HUES6 (cell line): ENCODE results near the gene MINDY3.
"Not testable (repeated sequence)": the region's sequence is repeated elsewhere in the genome, so short reads cannot be mapped to it uniquely, and the experiment has no call there.

Source experiments
- H3K27ac ChIP-seq: 2 replicates; pipeline ENCODE4 v1.7.0; 2013; ENCODE audit warnings: low read depth, mild to moderate bottlenecking, low read length, inconsistent platforms
- H3K27me3 ChIP-seq: 2 replicates; pipeline ENCODE4 v1.6.1; 2013; ENCODE audit warnings: low read length; ENCODE audit not compliant: control insufficient read depth, insufficient read depth
- H3K36me3 ChIP-seq: 2 replicates; pipeline ENCODE4 v1.6.1; 2013; ENCODE audit warnings: low read length; ENCODE audit not compliant: control insufficient read depth, insufficient read depth
- H3K4me1 ChIP-seq: 2 replicates; pipeline ENCODE4 v1.6.1; 2013; ENCODE audit warnings: low read length; ENCODE audit not compliant: control insufficient read depth, insufficient read depth
- H3K4me3 ChIP-seq: 2 replicates; pipeline ENCODE4 v1.5.1; 2013; ENCODE audit warnings: low read depth, low read length
- H3K9ac ChIP-seq: one replicate; pipeline ENCODE4 v1.6.1; 2013; ENCODE audit warnings: mild to moderate bottlenecking, low read length
- H3K9me3 ChIP-seq: 2 replicates; pipeline ENCODE4 v1.6.1; 2013; ENCODE audit warnings: low read depth, low read length; ENCODE audit not compliant: control insufficient read depth, insufficient read depth

The MINDY3 gene

DNA sequence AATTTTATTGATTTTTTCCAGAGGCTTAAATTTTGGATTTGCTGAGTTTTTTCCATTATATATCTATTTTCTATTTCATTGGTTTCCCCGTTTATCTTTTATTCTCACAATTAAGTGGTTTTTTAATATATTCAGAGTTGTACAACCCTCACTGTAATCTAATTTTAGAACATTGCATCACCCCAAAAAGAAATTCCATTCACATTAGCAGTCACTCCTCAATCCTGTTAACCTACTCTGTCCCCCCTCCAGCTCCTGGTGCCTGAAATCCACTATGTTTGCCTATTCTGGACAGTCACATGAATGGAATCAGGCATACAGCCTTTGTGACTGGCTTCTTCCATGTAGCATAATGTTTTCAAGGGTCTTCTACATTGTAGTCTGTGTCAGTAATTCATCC is 84.8 kb downstream of the MINDY3 start:
- Histone ChIP-seq H3K4me3 (no peak overlapping the region), H3K4me1 (no peaks in the 10 kb centered on the region), H3K36me3 (peaks cover 15% of the 10 kb centered on the region), H3K9me3 (no peaks in the 10 kb centered on the region), H3K27ac (no peak overlapping the region), H3K9ac (no peak overlapping the region), H3K27me3 (no peaks in the 10 kb centered on the region)

- not testable (repeated sequence) for H3K27ac ChIP-seq, H3K9me3 ChIP-seq, H3K27me3 ChIP-seq, H3K9ac ChIP-seq, H3K4me3 ChIP-seq, H3K4me1 ChIP-seq
- peaks cover 15% of the 10 kb centered on the region for H3K36me3 ChIP-seq
These were observed 85.8 kb downstream of the MINDY3 start for GRCh38 chr10:15774534-15774933.

GRCh38 chr10:15764892-15765454 is 95.3 kb downstream of the MINDY3 start:
- H3K9me3 ChIP-seq, result no peaks in the 10 kb centered on the region
- no peaks in the 10 kb centered on the region for H3K27me3 ChIP-seq
- H3K36me3 ChIP-seq, result no peaks in the 10 kb centered on the region
- H3K4me1 ChIP-seq, result no peaks in the 10 kb centered on the region
- no peak overlapping the region for H3K4me3 ChIP-seq
- no peak overlapping the region for H3K9ac ChIP-seq
- no peak overlapping the region for H3K27ac ChIP-seq

GRCh38 chr10:15763006-15763405 is 97.3 kb downstream of the MINDY3 start:
- Histone ChIP-seq H3K27me3 (no peaks in the 10 kb centered on the region), H3K9me3 (no peaks in the 10 kb centered on the region), H3K4me3 (no peak overlapping the region), H3K27ac (no peak overlapping the region), H3K4me1 (no peaks in the 10 kb centered on the region), H3K9ac (no peak overlapping the region), H3K36me3 (no peaks in the 10 kb centered on the region)

DNA sequence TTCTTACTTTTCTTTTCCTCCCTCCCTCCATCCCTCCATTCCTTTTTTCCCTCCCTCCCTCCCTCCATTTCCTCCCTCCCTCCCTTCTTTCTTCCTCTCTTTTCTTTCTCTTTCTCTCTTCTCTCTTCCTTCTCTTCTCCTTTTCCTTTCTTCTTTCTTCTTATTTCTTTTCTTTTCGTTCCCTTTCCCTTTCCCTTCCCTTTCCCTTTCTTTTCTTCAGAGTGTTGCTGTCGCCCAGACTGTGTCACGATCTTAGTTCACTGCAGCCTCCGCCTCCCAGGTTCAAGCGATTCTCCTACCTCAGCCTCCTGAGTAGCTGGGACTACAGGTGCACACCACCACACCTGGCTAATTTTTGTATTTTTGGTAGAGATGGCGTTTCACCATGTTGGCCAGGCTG is 98.1 kb downstream of the MINDY3 start:
- H3K27me3 ChIP-seq, H3K9ac ChIP-seq, H3K4me3 ChIP-seq, H3K9me3 ChIP-seq, H3K27ac ChIP-seq, H3K4me1 ChIP-seq, H3K36me3 ChIP-seq: not testable (repeated sequence)

- H3K9me3 ChIP-seq, H3K27ac ChIP-seq, H3K4me3 ChIP-seq, H3K36me3 ChIP-seq, H3K9ac ChIP-seq, H3K27me3 ChIP-seq, H3K4me1 ChIP-seq: not testable (repeated sequence)
These were observed 99.1 kb downstream of the MINDY3 start for GRCh38 chr10:15761224-15761623.

DNA sequence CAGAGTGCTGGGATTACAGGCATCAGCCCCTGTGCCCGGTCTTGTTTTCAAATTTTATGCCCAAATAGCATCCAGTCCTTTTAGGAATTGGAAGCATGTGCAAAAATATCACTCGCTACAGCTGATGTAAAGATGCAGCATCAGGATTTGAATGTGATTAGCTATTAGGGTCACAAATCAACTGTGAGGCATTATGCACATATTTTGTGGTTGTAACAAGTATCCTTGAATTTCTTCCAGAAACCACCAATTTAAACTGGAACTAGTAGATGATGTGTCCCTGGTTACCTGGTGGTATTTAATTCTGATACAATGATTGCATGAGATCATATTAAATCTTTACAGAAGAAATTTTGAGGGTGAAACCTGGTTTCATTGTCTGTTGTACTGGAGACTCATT is 99.6 kb downstream of the MINDY3 start:
- Histone ChIP-seq H3K36me3 (no peaks in the 10 kb centered on the region), H3K4me3 (no peak overlapping the region), H3K9me3 (no peaks in the 10 kb centered on the region), H3K9ac (no peak overlapping the region), H3K4me1 (no peaks in the 10 kb centered on the region), H3K27ac (no peak overlapping the region), H3K27me3 (no peaks in the 10 kb centered on the region)

- H3K27ac ChIP-seq, result no peak overlapping the region
- H3K36me3 ChIP-seq, result no peaks in the 10 kb centered on the region
- no peak overlapping the region for H3K4me3 ChIP-seq
These were observed 101.0 kb downstream of the MINDY3 start for GRCh38 chr10:15759265-15759664.

DNA sequence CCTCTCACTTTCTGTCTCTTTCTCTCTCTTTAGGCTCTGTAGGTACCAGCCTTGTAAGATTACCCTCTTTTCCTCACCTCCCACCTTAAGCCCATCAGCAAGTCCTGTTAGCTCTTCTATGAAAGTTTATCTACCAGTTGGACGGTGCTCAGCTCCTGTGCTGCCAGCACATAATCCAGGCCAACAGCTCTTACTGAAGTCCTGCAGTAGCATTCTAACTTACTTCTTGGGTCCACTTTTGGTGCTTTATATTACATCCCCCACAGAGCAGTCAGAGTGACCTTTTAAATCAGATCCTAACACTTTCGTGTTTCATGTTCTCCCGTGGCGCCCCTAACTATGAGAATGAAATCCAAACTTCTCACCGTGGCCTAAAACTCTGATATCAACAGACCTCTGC is 101.7 kb downstream of the MINDY3 start:
- no peaks in the 10 kb centered on the region for H3K9me3 ChIP-seq
- no peak overlapping the region for H3K27ac ChIP-seq
- no peaks in the 10 kb centered on the region for H3K4me1 ChIP-seq
- no peak overlapping the region for H3K4me3 ChIP-seq
- no peak overlapping the region for H3K9ac ChIP-seq
- no peaks in the 10 kb centered on the region for H3K27me3 ChIP-seq
- H3K36me3 ChIP-seq, result no peaks in the 10 kb centered on the region

More at GRCh38 chr10:15759265-15759664, 101.0 kb downstream of the MINDY3 start:
- Histone ChIP-seq H3K9ac (no peak overlapping the region), H3K27me3 (no peaks in the 10 kb centered on the region), H3K9me3 (no peaks in the 10 kb centered on the region), H3K4me1 (no peaks in the 10 kb centered on the region)

- no peak overlapping the region for H3K9ac ChIP-seq
- no peaks in the 10 kb centered on the region for H3K27me3 ChIP-seq
- no peak overlapping the region for H3K4me3 ChIP-seq
- H3K9me3 ChIP-seq, result no peaks in the 10 kb centered on the region
- H3K36me3 ChIP-seq, result no peaks in the 10 kb centered on the region
- H3K27ac ChIP-seq, result no peak overlapping the region
- H3K4me1 ChIP-seq, result no peaks in the 10 kb centered on the region
These were observed 105.4 kb downstream of the MINDY3 start for GRCh38 chr10:15754937-15755336.

DNA sequence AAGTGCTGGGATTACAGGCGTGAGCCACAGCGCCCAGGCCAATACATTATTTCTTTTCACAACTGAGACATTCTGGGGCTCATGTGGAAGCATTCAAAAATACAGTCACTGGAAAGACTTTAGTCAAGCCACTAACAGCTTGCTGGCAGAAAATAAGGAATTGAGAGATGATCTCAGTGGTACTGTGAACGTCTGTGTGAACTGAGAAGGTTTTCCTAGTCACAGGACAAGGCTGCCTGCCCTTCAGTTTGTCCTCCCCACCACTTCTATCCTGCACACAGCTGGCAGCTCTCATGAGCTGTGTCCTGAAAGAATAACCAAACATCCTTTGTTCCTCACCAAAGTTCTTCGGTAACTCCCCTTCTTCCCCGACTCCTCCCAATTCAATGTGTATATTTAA is 109.3 kb downstream of the MINDY3 start:
- no peaks in the 10 kb centered on the region for H3K27me3 ChIP-seq
- no peak overlapping the region for H3K27ac ChIP-seq
- no peaks in the 10 kb centered on the region for H3K4me1 ChIP-seq
- no peaks in the 10 kb centered on the region for H3K9me3 ChIP-seq
- H3K36me3 ChIP-seq, result no peaks in the 10 kb centered on the region
- H3K9ac ChIP-seq, result no peak overlapping the region
- no peak overlapping the region for H3K4me3 ChIP-seq

DNA sequence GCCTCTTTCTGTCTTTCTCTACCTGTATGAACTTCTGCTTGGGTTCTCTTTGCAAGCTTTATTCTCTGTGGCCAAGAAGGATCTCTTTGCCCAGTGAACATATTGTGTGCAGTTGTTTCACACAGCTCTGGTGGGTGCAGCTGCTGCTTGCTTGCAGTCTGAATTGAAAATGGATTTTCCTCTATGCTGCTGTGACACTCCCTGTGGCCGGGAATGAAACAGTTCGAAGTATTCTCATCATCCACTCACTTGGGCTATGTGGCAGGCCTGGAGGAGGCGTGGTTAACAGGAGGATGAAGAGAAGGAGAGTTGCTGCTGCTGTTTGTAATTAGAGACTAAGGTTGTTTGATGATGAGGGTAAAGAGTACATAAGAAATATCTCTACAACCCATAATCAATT is 112.2 kb downstream of the MINDY3 start:
- Histone ChIP-seq H3K27ac (no peak overlapping the region), H3K9me3 (no peaks in the 10 kb centered on the region), H3K4me1 (no peaks in the 10 kb centered on the region), H3K27me3 (no peaks in the 10 kb centered on the region), H3K4me3 (no peak overlapping the region), H3K9ac (no peak overlapping the region), H3K36me3 (no peaks in the 10 kb centered on the region)
